NCI-H1694 (cell line): ENCODE measurements around the gene CAND2.

Source experiments
- DNase-seq: peaks from one replicate; lab custom pipeline; 2025; lab: John Stamatoyannopoulos, UW

CAND2 gene

GRCh38 chr3:12796171-12797123 is at the start of gene CAND2:
TSS of gene CAND2 (plus strand) at chr3:12796680. CDS start at chr3:12796721, 41 bp downstream.
- DNase-seq, result no peak

- DNase-seq, result no peak
Observed at GRCh38 chr3:12748477-12748876, 48.0 kb upstream of the CAND2 start.

GRCh38 chr3:12750223-12750622 is 46.3 kb upstream of the CAND2 start:
- DNase-seq, result no peak

- DNase-seq, result no peak
Observed at GRCh38 chr3:12750658-12751071, 45.8 kb upstream of the CAND2 start.

DNA sequence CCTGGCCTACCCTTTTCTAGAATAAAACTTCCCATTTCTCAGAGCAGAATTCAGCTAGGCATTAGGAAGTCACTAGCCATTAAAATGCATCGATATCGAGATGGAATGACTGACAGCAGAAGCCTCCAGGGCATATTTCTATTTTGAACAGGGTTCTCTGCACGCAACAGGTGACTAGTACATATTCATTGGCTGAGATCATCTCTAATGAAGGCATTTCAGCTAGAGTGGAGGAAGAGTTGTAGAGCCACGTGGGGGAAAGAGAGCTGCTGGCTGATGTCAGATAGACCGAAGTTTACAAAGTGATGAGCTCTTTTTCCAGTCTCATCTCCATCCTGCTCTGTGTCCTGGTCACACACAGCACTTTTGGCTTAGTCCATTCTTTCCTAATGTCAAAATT is 44.9 kb upstream of the CAND2 start:
- no peak for DNase-seq

DNA sequence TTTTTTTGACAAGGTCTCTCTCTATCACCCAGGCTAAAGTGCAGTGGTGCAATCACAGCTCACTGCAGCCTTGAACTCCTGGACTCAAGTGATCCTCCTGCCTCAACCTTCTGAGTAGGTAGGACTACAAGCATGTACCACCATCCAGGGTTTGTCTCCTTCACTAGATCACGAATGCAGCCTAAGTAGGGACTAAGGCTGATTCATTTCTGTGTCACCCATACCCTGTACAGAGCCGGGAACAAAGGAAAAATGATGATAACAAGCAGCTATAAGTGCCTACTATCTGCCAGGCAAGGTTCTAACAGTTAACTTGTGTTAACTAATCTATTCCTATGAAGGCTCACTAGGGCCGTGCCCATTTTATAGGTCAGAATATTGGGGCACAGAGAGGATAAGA is 44.4 kb upstream of the CAND2 start:
- no peak for DNase-seq

GRCh38 chr3:12752809-12753208 is 43.7 kb upstream of the CAND2 start:
- DNase-seq, result no peak

- no peak for DNase-seq
Observed at GRCh38 chr3:12753275-12754028, 43.0 kb upstream of the CAND2 start.

DNA sequence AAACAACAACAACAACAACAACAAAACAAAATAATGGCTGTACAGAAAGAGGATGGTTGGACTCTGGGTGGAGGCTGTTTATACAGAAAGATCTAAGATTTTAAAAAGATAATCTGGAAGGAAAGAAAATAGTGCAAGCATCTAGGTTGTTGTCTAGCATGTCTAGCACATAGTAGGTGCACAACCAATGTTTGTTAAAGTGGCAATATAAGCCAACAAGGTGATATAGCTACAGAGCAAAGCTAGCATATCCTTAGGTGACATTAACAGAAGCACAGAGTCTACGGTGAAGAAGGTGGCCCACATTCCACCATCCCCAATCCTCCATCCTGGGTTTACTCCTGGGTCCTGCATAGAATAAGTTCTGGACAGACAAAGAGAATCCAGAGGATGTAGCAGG is 42.2 kb upstream of the CAND2 start:
- DNase-seq, result no peak

DNA sequence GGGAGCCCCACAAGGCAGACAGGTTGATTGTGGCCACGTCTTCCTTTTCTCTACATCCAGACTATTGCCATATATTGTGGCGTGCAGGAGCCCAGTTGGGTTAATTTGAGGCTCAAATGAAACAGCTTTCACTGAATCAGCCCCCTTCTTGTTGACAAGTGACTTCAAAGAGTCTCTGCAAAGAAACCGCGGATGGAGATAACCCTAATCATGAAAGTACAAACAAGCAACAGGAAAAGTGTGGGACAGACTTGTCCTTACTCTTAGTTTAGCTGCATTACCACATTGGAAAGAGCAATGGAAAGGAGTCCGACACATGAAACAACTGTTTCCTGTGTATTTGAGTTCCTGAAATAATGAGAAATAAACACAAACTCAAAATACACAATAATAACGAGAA is 40.7 kb upstream of the CAND2 start:
- DNase-seq, result no peak

DNA sequence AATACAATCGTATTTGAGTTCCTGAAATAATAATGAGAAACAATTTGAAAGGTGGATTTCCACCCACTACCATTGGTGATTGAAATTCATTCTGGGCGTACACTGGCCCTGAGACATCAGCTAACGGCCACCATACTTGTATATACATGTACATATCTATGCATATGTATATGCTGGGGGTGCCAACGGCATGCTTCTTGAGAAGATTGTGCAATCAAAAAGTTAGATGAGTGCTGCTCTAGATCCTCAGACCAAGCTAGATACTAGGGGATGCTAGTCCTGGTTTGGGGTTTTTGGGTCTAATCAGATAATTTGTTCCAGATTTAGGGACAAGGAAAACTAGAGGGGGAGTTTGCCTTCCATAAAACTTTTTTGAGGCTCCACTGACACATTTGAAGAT is 40.3 kb upstream of the CAND2 start:
- DNase-seq, result no peak

DNA sequence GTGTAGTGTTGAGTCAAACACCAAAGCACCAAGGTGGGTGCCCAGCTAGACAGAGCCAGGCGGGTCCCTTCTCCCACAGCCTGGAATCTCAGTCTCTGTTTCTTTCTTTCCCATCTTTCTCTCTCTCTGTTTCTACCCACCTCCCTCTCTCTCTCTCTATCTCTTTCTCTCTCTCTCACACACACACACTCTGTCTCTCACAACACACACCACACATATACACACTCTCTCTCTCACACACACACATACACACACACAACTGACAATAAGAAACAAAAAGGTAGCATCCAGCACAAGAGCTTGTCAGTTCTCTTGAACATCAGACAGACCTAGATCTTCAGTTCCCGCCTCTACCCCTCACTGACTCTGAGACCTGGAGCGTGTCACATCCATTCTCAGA is 39.8 kb upstream of the CAND2 start:
- no peak for DNase-seq

DNA sequence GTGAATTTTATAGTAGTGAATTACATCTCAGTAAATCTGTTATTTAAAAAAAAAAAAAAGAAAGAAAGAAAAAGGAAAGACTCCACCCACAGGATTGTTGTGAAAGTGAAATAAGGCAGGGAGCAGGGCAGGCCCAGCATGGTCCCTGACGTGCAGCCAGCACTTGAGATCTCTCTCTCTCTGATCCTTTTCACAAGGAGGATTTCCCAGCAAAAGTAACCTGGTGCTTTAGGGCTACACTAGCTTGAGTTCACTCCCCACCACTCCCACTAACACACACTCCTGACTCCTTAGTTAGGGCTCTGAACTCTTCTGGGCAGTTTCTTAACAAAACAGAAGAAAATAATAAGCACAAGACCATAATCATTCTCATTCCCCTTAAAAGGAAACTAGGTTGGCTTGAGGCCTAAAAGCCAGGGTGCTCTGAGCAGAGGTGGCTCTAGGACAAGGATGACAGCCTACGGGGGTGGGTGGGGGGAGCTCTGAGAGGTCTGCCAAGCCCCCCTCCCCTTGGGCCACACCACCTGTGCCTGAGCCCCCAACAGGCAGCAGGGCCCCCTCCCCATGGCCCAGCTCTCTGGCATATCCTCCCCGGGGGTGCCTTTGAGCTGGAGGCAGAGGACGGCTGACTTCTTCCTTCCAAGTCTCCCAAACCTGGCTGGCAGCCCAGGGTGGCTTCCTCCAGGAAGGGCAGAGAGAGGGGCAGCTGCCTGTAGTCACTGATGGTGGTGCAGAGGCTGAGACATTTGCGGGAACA is 38.3 kb upstream of the CAND2 start:
- DNase-seq, result no peak

GRCh38 chr3:12759097-12759679 is 37.3 kb upstream of the CAND2 start, which contains the start of gene TMEM40:
TSS of gene TMEM40 (minus strand) at chr3:12759259. CDS start at chr3:12749832, 9,427 bp downstream.
- DNase-seq, result no peak

DNA sequence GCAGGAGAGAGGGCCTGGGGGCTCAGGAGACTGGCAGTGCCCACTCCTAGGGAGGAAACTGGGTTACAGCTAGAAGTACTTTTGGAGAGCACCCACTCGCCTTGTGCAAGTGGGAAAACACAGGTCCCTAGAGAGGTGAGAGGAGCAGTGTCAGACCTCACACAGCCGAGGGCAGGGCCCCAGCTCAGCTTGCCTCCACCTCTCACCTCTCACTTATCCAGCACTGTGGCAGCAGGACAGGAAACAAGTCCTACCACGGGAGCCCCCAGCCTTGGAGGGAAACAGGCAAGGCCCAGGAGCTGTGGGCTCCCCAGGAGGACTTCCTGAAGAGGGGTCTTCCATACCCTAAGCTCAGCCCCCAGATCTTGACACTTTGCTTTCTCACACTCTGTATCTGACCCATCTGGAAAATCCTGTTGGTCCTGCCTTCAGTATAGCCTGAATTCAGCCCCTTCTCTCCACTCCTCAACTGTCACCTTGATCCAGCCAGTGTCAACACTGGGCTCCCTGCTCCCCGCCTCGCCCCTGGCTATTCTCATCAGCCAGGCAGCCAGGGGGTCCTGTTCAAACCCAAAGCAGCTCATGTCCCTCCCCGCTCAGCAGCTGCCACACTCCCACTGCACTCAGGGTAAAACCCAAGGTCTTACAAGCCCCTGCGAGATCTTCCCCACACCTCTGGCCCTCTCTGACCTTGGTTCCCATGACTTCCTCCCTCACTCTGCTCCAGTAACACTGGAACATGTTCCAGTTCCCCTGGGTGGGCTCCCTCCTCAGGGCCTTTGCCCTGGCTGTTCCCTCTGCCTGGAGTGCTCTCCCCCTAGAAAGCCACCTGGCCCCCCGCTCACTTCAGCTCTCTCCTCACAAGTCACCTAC is 36.6 kb upstream of the CAND2 start:
- DNase-seq, result no peak

GRCh38 chr3:12764171-12764776 is 32.2 kb upstream of the CAND2 start:
- DNase-seq, result no peak

DNA sequence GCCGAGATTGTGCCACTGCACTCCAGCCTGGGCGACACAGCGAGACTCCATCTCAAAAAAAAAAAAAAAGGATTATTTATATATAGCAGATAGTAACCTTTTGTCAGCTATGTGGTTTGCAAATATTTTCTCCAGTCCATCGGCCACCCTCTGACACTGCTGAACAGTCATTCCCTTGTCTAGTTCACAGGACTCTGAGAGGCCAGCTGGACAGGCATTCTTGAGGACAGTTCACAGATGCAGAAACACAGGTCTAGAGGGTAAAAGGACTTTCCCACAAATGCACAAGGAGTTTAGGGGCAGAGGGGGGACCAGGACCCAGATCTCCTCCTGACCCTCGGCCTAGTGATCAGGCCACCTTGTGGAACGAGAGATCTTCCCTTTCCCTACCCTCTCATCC is 29.9 kb upstream of the CAND2 start:
- DNase-seq, result no peak

DNA sequence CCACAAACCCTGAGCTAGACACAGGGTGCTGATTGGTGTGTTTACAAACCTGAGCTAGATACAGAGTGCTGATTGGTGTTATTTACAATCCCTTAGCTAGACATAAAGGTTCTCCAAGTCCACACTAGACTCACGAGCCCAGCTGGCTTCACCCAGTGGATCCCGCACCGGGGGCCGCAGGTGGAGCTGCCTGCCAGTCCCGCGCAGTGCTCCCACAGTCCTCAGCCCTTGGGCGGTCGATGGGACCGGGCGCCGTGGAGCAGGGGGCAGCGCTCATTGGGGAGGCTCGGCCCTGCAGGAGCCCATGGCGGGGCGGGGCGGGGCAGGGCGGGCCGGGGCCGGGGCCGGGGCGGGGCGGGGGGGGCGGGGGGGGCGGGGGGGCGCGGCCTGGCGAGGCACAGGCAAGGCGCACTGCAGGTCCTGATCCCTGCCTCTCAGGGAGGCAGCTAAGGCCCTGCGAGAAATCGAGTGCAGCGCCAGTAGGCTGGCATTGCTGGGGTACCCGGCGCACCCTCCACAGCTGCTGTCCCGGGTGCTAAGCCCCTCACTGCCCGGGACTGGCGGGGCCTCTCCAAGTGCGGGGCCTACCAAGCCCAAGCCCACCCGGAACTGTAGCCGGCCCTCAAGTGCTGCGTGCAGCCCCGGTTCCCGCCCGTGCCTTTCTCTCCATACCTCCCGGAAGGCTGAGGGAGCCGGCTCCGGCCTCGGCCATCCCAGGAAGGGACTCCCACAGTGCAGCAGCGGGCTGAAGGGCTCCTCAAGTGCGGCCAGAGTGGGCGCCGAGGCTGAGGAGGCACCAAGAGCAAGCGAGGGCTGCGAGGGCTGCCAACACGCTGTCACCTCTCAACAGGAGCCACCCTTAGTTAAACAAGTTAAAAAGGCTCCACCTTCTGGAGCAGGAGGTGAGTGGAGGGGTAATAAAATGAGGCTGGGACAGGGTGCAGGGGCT is 27.6 kb upstream of the CAND2 start:
- DNase-seq, result no peak

DNA sequence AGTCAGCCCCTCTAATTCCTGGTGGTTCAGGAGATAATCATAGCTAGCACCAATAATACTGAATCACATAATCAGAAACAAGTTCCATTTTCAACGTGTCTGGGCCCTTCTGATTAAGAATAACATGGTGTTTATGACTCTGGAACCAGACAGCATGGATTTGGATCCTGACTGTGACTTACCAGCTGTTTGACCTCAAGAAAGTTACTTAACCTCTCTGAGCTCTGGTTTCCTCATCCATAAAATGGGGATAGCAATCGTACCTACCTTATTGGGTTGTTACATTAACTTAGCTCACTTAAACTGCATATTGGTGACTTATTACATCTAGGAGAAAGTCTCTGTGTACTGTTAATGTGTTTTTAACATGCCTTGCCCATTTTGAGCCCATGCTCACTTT is 26.7 kb upstream of the CAND2 start:
- DNase-seq, result no peak
